MG63 (cell line): ENCODE measurements around the gene FTHL17. TPM values are rescaled to one million over a fixed set of nuclear protein-coding genes. Genes with fewer than 3 reads are reported as not detected.
A peak's percentile ranks its signal among the peaks of the same experiment; 100 is the strongest.

ENCODE experiments used
- DNase-seq: peaks from one replicate; pipeline ENCODE4 v3.0.0-alpha.2; 2020
- H3K27me3 ChIP-seq: fragments of 250-450 bp; sonication (Bioruptor Pico); 2 replicates; pipeline ENCODE4 v1.5.1; 2020; ENCODE audit warnings: mild to moderate bottlenecking, moderate library complexity
- H3K36me3 ChIP-seq: fragments of 250-450 bp; sonication (Bioruptor Pico); 2 replicates; pipeline ENCODE4 v1.5.1; 2020; ENCODE audit warnings: mild to moderate bottlenecking, moderate library complexity
- H3K4me3 ChIP-seq: fragments of 250-450 bp; sonication (Bioruptor Pico); 2 replicates; pipeline ENCODE4 v1.5.1; 2020; ENCODE audit warnings: mild to moderate bottlenecking, moderate library complexity
- H3K9me3 ChIP-seq: fragments of 250-450 bp; sonication (Bioruptor Pico); 2 replicates; pipeline ENCODE4 v1.5.1; 2020; ENCODE audit warnings: mild to moderate bottlenecking, moderate library complexity
- total RNA-seq: library from RNA; depleted of rRNA; stranded (reverse); fragments of >200 nt; shearing (Covaris generic); gene quantifications from 2 replicates; pipeline ENCODE4 v1.2.3, GENCODE V29; 2014; ENCODE audit warnings: low replicate concordance; rRNA removed

Gene FTHL17
- total RNA-seq, 1 experiment from 2014 or later, result not detected

DNA sequence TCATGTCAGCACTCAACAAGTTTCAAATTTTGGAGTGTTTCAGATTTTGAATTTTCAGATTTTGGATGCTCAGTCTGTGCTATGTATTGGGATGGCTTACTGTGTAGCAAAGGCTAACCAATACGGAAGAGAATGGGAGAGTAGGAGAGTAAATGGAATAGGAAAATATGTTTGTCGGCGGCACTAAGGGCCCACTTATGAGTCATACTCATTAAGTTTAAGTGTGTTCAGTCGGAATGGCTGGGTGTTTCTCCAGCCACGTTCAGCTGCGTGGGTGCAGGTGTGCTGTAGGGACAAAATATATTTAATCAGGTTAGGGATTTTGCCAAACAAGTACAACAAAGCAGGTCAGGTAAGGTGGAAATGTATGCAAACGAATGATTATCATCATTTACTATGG lies 13.6 kb downstream of the FTHL17 start:
- no peak for DNase-seq
- no peaks in the 10 kb centered on the region for H3K9me3 ChIP-seq
- H3K4me3 ChIP-seq, result no peak overlapping the region
- no peaks in the 10 kb centered on the region for H3K36me3 ChIP-seq
- no peaks in the 10 kb centered on the region for H3K27me3 ChIP-seq

DNA sequence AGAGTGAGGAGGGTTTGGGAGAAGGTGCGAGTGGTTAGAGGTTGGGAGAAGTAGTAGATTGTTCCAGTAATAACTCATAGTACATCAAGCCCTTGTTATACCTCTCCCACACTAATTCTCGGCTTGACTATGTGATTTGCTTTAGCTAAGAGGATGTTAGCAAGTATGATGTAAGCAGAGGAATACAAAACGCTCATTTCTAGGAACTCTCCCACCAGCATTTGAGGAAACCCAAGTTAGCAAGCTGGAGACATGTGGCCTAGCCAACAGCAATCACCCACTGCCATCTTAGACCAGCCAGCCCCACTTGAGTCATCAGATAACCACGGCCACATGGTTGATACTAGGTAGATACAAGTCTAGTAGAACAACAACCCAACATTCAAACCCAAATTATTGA lies 14.2 kb downstream of the FTHL17 start:
- Histone ChIP-seq H3K27me3 (no peaks in the 10 kb centered on the region), H3K9me3 (no peaks in the 10 kb centered on the region), H3K4me3 (no peak overlapping the region), H3K36me3 (no peaks in the 10 kb centered on the region)
- DNase-seq, result no peak

DNA sequence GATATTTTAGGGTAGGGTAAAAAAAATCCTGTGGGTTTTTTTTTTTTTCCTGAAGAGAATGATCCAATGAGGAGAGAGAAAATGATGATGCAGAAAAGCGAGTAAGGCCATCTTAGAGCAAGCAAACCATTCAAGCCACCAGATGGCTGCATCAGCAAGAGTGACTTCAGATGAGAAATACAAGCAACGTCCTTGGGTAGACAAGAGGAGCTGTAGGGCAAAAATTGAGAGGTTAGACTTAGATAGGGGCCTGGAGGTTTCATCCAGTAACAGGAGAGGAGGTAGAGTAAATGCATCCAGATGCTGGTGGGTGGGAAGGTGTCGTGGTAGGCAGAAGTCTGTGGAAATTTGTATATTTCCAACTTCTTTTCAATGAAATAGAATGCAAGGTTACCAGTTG lies 14.6 kb downstream of the FTHL17 start:
- Histone ChIP-seq H3K4me3 (no peak overlapping the region), H3K9me3 (no peaks in the 10 kb centered on the region), H3K36me3 (no peaks in the 10 kb centered on the region), H3K27me3 (no peaks in the 10 kb centered on the region)
- no peak for DNase-seq

DNA sequence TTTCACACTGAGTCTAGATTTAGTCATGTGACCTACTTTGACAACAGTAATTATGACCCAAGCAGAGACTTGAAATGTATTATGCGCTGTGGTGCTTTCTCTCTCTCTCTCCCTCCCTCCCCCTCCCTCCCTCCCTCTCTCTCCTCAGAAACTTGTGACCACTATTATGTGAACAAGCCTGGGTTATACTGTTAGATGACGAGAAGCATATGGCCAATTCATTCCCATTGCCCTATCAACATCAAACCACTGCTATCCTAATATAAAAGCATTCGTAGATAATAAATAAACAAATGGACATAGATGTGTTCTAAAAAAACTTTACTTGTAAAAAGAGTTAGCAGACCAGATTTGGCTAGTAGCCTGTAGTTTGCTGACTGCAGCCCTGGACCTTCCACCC lies 18.2 kb downstream of the FTHL17 start:
- no peaks in the 10 kb centered on the region for H3K27me3 ChIP-seq
- no peak for DNase-seq
- H3K36me3 ChIP-seq, result no peaks in the 10 kb centered on the region
- H3K9me3 ChIP-seq, result no peaks in the 10 kb centered on the region
- H3K4me3 ChIP-seq, result no peak overlapping the region

DNA sequence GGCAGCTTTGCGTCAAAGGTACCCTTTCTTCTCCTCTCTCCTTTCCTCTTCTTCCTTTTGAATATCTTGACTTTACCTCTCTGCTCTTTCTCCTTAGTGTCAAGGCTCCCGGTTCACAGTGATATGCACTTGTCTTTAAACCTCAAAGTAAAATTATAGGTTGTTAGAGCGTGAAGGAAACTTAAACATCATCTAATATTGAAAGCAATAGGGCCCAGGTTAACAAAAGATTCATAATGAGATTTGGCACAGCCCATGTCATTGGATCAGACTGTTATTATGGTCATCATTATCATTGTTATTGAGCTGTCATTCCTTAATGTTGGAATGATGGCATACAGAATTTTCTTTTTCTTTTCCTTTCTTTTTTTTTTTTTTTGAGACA lies 32.5 kb downstream of the FTHL17 start:
- H3K27me3 ChIP-seq, result no peaks in the 10 kb centered on the region
- H3K36me3 ChIP-seq, result no peaks in the 10 kb centered on the region
- no peaks in the 10 kb centered on the region for H3K9me3 ChIP-seq
- no peak overlapping the region for H3K4me3 ChIP-seq
- no peak for DNase-seq

DNA sequence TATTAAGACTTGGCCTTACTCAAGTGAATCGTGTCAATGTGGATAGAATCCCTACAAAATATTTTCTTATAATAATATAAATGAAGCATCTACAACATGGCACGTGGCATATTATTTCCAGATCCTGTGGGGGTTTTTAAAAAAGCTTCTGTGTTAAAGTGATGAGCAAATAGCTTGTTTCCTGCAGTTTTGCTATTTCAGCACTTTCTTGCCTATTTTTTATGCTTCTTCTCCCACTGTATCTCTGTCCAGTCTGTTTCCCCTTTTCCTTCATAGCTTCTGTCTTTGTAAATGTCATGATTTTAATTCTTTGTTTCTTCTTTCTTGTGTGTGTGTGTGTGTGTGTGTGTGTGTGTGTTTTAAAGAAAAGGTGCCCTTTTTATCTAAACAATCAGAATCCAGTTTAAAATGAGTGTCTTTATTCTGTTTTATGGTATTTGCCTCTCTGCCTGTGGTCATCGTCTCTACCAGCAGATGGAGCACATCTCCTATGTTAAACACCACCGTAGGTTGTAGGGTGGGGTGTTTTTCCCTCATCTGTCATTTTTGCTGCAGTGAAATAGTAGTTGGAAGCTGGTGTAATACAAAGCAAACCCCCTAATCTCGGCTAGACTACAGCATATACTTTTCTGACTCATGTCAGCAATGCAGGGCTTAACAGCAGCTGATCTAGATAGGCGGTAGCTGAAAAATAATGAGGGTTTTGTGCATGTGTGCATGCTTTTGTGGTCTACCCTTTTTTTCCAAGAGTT lies 33.1 kb downstream of the FTHL17 start:
- H3K9me3 ChIP-seq, result no peaks in the 10 kb centered on the region
- H3K27me3 ChIP-seq, result no peaks in the 10 kb centered on the region
- H3K4me3 ChIP-seq, result no peak overlapping the region
- no peaks in the 10 kb centered on the region for H3K36me3 ChIP-seq
- no peak for DNase-seq

DNA sequence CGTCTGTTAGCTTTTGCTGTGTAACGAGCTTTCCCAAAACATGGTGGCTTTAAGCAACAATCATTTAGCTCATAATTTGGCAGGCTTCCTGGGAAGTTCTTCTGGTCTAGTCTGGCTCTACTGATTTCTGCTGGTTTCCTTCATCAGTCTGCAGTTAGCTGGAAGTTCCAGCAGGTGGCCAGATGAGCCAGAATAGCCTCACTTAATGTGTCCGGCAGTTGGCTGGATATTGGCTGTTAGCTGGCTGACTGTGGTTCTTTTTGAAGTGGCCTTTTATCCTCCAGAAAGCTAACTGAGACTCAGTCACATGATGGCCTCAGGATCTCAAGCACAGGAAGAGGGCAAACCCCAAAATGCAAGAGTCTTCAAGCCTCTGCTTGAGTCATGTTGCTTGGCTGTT lies 34.9 kb downstream of the FTHL17 start:
- DNase-seq, result peak; percentile 23
- Histone ChIP-seq H3K4me3 (no peak overlapping the region), H3K36me3 (no peaks in the 10 kb centered on the region)

DNA sequence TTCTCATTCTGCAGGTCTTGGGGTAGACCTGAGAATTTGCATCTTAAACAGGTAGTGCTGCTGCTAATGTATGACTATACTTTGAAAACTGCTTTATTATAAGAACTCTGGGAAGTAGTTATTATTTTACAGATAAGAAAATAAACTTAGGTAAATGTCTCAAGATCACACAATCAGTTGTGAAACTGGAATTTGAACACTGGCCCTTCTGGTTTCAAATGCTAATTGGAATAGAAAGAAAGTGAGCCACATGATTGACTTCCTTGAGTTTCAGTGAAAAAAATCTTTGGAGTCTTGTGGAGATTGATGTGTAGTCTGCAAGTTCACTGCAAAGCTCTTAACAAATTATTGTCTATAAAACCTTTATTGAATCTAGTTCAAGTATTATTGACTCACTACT lies 44.5 kb downstream of the FTHL17 start:
- Histone ChIP-seq H3K36me3 (no peaks in the 10 kb centered on the region), H3K9me3 (no peaks in the 10 kb centered on the region), H3K4me3 (no peak overlapping the region), H3K27me3 (no peaks in the 10 kb centered on the region)
- no peak for DNase-seq

More for the DNA sequence above, 34.9 kb downstream of the FTHL17 start:
- H3K9me3 ChIP-seq, result no peaks in the 10 kb centered on the region
- H3K27me3 ChIP-seq, result no peaks in the 10 kb centered on the region

DNA sequence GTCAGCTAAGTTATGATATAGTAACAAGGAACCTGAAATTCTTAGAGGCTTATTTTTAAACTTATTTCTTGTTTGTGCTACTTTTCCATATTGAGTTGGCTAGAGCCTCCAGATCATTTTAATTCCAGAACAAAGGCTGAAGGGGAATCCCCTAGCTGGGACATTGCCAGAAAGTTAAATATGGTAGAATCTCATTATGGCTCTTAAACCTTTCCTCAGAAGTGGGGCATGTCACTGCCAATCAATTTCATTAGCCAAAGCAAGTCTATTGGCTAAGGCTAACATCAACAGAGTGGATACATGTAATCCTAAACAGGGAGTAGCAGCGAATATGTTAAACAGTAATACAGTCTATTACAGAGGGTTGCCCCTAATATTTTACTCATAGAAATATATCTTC lies 47.0 kb downstream of the FTHL17 start:
- Histone ChIP-seq H3K9me3 (no peaks in the 10 kb centered on the region), H3K36me3 (no peaks in the 10 kb centered on the region), H3K27me3 (no peaks in the 10 kb centered on the region), H3K4me3 (no peak overlapping the region)
- DNase-seq, result no peak

DNA sequence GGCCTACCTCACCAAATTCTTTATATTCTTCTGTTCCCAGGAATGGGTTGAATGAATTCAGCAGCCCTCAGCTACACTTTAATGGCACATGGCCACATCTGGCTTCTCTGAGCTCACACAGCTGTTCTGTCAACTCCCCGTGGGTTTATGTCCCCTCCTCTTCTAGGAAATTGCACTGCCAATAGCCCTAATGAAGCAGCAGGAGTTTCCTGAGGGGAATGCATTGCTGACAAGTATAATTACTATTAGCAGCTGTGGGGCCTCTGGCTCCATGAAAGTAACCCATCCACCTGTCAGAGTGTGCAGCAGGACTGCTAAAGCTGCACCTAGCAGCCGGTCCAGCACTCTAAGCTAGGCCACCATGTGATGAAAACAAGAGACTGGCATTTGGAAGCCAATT lies 50.3 kb downstream of the FTHL17 start:
- no peaks in the 10 kb centered on the region for H3K27me3 ChIP-seq
- no peaks in the 10 kb centered on the region for H3K9me3 ChIP-seq
- H3K4me3 ChIP-seq, result no peak overlapping the region
- no peak for DNase-seq
- H3K36me3 ChIP-seq, result no peaks in the 10 kb centered on the region

Other genes with a start within 250 kb of the FTHL17 start
- gene TAB3, start 182.8 kb downstream of the FTHL17 start, total RNA-seq, result 0.82 and 1.7 TPM in 2 replicates